GM18502 (cell line): ENCODE results near the gene ERBB4.
"Not testable (repeated sequence)": the region's sequence is repeated elsewhere in the genome, so short reads cannot be mapped to it uniquely, and the experiment has no call there.

Source experiments
- ATAC-seq: cut with Tn5 transposase; IDR thresholded peaks from one replicate; pipeline ENCODE4 v1.9.1; 2021; ENCODE audit warnings: mild to moderate bottlenecking; ENCODE audit not compliant: unreplicated experiment, poor library complexity

Gene ERBB4

GRCh38 chr2:212107989-212108388, 430.6 kb downstream of the ERBB4 start:
- no peak for ATAC-seq

- ATAC-seq, result no peak
Measured at GRCh38 chr2:212107014-212107413, 431.6 kb downstream of the ERBB4 start.

- ATAC-seq, result not testable (repeated sequence)
Measured at GRCh38 chr2:212106536-212106935, 432.1 kb downstream of the ERBB4 start.

GRCh38 chr2:212099658-212100057, 438.9 kb downstream of the ERBB4 start:
- ATAC-seq, result no peak

GRCh38 chr2:212098966-212099365, 439.6 kb downstream of the ERBB4 start:
- no peak for ATAC-seq

DNA sequence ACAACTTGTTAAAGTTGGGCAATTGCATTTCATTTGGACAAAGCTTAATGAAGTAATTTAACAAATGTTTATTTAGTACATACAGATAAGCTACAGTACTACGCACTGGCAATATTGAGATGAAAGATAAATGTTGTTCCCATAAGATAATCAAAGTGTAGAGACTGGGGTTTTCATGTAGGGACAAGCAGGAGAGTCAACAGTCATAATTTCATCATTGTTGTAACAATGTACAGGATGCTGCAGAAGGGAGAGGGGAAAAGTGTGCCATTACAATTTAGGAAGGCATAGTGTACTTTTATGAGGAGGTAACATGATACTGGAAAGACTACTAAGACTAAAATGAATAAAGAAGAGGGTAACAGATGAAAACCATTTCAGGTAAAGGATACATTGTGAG, 441.6 kb downstream of the ERBB4 start:
- no peak for ATAC-seq

DNA sequence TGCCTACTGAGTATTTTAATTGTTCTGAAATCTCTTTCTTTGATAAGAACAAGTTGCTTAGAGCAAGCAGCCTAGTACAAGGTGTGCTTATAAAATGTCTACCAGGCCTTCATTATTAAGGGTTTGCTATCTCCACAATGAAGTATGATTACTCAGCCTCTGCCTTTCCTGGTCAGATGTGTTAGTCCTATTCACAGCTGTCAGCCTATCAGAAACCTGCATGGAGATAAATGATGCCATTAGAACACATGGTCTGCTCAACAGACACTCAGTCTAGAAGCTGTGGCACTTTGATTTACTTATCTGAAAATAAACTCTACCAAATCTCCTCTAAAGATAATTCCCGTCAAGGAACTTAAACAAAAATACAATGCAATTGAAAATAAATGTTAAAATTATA, 448.7 kb downstream of the ERBB4 start:
- ATAC-seq, result no peak

GRCh38 chr2:212088353-212088752, 450.2 kb downstream of the ERBB4 start:
- no peak for ATAC-seq

GRCh38 chr2:212083492-212083891, 455.1 kb downstream of the ERBB4 start:
- ATAC-seq, result no peak

GRCh38 chr2:212078103-212078502, 460.5 kb downstream of the ERBB4 start:
- peak; percentile 82 for ATAC-seq

DNA sequence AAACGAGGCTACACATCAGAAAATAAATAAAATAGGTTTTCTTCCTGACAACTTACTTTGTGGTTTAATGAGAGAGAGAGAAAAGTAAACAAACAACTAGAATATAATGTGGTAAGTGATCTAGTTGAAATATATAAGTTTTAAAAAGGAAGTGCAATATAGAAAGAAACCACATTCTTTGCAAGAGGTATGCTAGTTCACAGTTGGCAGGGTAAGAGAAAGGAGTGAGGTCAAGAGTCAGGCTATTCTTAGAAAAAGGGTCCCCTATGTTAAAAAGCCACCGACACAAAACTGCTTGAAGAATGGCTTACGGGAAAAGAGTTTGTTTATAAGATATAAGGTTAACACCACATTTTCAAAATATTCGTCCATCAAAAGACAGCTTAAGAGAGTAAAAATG, 462.1 kb downstream of the ERBB4 start:
- no peak for ATAC-seq

GRCh38 chr2:212073360-212073759, 465.2 kb downstream of the ERBB4 start:
- ATAC-seq, result no peak

GRCh38 chr2:212066546-212066945, 472.1 kb downstream of the ERBB4 start:
- ATAC-seq, result no peak

DNA sequence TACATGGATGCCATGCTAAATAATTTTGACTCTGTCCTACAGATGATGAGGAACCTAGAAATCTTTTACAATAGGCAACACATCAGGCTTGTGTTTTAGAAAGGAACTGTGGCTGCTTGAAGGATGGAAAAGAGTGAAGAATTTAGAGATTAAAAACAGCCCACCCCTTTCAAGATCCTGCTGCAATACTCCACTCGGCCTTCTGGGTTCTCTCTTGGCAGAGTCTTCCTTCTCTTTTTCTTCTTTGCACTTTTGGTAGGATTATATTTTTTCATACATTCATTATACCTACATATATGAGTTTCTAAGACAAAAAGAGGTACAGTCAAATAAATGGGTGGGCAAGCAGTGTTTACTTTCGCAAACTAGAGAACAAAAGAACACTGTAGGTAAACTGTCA, 474.3 kb downstream of the ERBB4 start:
- no peak for ATAC-seq

- ATAC-seq, result peak; percentile 86
Measured at GRCh38 chr2:212052412-212053159, 486.0 kb downstream of the ERBB4 start.

DNA sequence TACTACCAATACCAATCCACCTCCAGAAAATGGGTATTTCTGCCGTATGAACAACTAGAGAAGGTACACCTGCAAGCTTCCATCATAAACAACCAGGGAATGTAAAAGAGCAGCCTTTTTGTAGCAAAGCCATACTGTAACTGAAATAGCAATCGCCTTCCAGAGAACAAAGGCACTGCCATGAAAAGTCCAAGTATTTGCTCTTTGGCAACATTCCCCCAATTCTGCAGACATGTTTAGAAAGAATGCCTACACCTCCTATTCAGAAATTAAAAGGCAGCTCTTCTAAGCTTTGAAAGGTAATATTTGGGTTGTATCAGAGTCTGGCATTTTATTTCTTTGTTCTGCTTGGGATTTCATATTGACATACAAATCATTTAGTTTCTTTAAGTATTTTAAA, 487.7 kb downstream of the ERBB4 start:
- no peak for ATAC-seq

- ATAC-seq, result no peak
Measured at GRCh38 chr2:212042562-212042961, 496.0 kb downstream of the ERBB4 start.

DNA sequence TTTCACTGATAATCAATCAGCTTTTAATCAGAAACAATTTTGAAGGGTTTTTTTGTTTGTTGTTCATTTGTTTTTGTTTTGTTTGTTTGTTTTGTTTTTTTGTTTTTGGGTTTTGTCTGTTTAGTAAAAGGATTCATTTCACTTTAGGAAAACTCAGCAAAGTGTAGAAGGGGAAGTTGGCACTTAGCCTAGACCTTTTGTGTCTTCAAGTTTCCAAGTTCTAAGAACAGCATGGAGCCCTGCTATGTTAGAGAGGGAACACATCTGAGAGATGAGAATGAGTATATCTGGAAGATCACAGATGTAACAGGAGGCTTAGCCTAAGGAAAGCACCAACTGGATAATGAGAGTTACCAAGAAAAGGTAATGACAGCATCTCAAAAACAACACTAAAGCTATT, 501.5 kb downstream of the ERBB4 start:
- ATAC-seq, result no peak

GRCh38 chr2:212034841-212035585, 503.6 kb downstream of the ERBB4 start:
- ATAC-seq, result no peak

DNA sequence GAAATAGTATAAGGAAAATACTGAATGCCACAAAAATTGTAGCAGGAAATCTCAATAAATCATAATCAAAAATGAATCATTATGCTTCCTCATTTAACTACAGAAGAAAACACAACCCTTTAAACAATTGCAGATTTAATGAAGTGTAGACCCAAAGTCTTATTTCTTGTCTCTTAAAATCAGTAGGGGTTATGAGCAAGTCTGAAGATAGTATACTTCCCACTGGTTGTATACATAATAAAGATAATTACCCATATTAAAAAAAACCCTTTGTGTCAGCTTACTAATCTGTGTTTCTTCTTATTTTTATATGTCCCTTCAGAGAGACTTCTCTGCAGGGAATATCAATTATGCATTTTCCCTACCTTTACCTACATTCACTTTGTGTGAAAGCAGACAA, 504.7 kb downstream of the ERBB4 start:
- no peak for ATAC-seq

DNA sequence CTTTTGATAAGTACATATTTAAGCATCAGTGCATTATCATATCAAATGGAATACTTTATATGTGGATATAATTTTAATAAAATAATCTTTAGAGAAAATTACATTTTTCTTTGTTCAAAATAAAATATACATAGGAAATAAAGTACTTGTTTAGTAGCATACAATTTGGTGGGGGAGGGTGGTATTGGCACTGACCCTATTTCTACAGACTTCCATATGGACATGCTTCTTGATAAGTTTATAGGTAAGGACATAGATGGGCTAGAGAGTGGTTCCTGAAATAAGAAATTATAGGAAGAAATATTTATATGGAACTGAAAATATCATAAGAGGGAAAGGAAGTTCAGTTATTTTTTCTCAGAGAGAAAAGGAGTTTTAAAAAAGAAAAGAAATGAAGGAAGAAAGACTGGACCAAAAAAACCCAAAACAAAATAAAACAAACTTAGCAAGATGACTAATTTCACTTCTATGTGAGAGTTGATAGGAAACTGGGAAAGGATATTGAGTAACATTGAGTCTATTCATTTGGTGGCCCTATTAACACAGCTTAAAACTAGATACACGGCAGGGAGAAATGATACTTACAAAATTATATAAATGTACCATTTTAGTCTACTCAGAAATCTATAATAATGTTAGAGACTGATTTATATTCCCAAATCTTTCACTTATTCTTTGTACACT, 505.9 kb downstream of the ERBB4 start:
- ATAC-seq, result no peak
